Dermis blood vessel endothelial cell (primary cell): Measurements from ENCODE around the gene VCP. TPM values are rescaled to one million over a fixed set of nuclear protein-coding genes. Genes with fewer than 3 reads are reported as not detected.

ENCODE experiments used
- DNase-seq: peaks from one replicate; pipeline ENCODE4 v3.0.0; 2010
- total RNA-seq: library from RNA; depleted of rRNA; stranded (reverse); fragments of >200 nt; gene quantifications from 2 replicates; pipeline ENCODE4 v1.2.3, GENCODE V29; 2014

Gene VCP
- total RNA-seq, 1 donor from 2014 or later = 409 TPM

GRCh38 chr9:35010351-35010958 lies 62.0 kb downstream of the VCP start:
- no peak for DNase-seq

Other genes starting within 250 kb of the VCP start
- gene PHF24, start 114.3 kb downstream of the VCP start, total RNA-seq = not detected in 2 replicates
- 3.4 and 3.6 TPM in 2 replicates for gene DNAJB5, start 82.9 kb downstream of the VCP start, total RNA-seq
- 15.3 and 28.6 TPM in 2 replicates for gene FANCG, start 7.3 kb upstream of the VCP start, total RNA-seq
- gene PIGO, start 24.0 kb upstream of the VCP start, total RNA-seq = 11.9 and 18.0 TPM in 2 replicates
- gene STOML2, start 30.5 kb upstream of the VCP start, total RNA-seq = 202 and 215 TPM in 2 replicates
- 15.8 and 26.8 TPM in 2 replicates for gene ATOSB, start 43.2 kb upstream of the VCP start, total RNA-seq
- gene UNC13B, start 89.4 kb upstream of the VCP start, total RNA-seq = 39.7 and 48.1 TPM in 2 replicates